Activated naive CD8-positive, alpha-beta T cell treated with anti-CD3 and anti-CD28 coated beads, Interleukin-2, amount 50 U/mL, for 24 hours (primary cell): ENCODE data around the gene NAT16.
"Not testable (repeated sequence)": the region's sequence is repeated elsewhere in the genome, so short reads cannot be mapped to it uniquely, and the experiment has no call there.

ENCODE experiments used
- ATAC-seq: fragments of 150-1000 bp; cut with Tn5 transposase; one replicate; pipeline ENCODE4 v1.10.0; 2021
- DNase-seq: peaks from one replicate; pipeline ENCODE4 v3.0.0; 2021
- H3K27ac Mint-ChIP-seq: one replicate; pipeline ENCODE4 v1.8.0; 2021; ENCODE audit warnings: mild to moderate bottlenecking, mixed read lengths
- H3K27me3 Mint-ChIP-seq: one replicate; pipeline ENCODE4 v1.8.0; 2021; ENCODE audit warnings: mixed read lengths
- H3K36me3 Mint-ChIP-seq: one replicate; pipeline ENCODE4 v1.8.0; 2021; ENCODE audit warnings: low read depth, mixed read lengths
- H3K4me1 Mint-ChIP-seq: one replicate; pipeline ENCODE4 v1.8.0; 2021; ENCODE audit warnings: mixed read lengths
- H3K4me3 Mint-ChIP-seq: one replicate; pipeline ENCODE4 v1.8.0; 2021; ENCODE audit warnings: mild to moderate bottlenecking, moderate library complexity, mixed read lengths
- H3K9me3 Mint-ChIP-seq: one replicate; pipeline ENCODE4 v1.8.0; 2021; ENCODE audit warnings: mixed read lengths

The NAT16 gene

GRCh38 chr7:101122933-101123702 is 57.0 kb downstream of the NAT16 start:
- no peak overlapping the region for H3K27ac Mint-ChIP-seq
- no peak for DNase-seq
- peaks cover 65% of the 10 kb centered on the region for H3K27me3 Mint-ChIP-seq
- H3K4me3 Mint-ChIP-seq: no peak overlapping the region
- H3K9me3 Mint-ChIP-seq: no peaks in the 10 kb centered on the region
- ATAC-seq: no peak
- H3K36me3 Mint-ChIP-seq: no peaks in the 10 kb centered on the region
- peaks cover 46% of the 10 kb centered on the region for H3K4me1 Mint-ChIP-seq

GRCh38 chr7:101121991-101122932 is 57.8 kb downstream of the NAT16 start:
- Mint-ChIP-seq H3K9me3 (no peaks in the 10 kb centered on the region), H3K27me3 (peaks cover 60% of the 10 kb centered on the region), H3K4me3 (peak overlapping the region; percentile 60), H3K27ac (peak overlapping the region; percentile 52), H3K36me3 (no peaks in the 10 kb centered on the region), H3K4me1 (peaks cover 45% of the 10 kb centered on the region)
- no peak for DNase-seq
- ATAC-seq: no peak

GRCh38 chr7:101121631-101121990 is 58.5 kb downstream of the NAT16 start:
- not testable (repeated sequence) for H3K9me3 Mint-ChIP-seq, H3K36me3 Mint-ChIP-seq, DNase-seq, ATAC-seq, H3K27ac Mint-ChIP-seq
- peak overlapping the region; percentile 60 for H3K4me3 Mint-ChIP-seq
- H3K4me1 Mint-ChIP-seq: peaks cover 38% of the 10 kb centered on the region
- peaks cover 54% of the 10 kb centered on the region for H3K27me3 Mint-ChIP-seq
